ENCODE measurements around the gene JAKMIP2. TPM values are rescaled to one million over a fixed set of nuclear protein-coding genes. Genes with fewer than 3 reads are reported as not detected.
"Not testable (repeated sequence)": the region's sequence is repeated elsewhere in the genome, so short reads cannot be mapped to it uniquely, and the experiment has no call there.

Gene JAKMIP2
- total RNA-seq, 2 experiments from 2014 or later: 0.99 to 1.1 TPM

GRCh38 chr5:147737921-147738320 lies 44.6 kb downstream of the JAKMIP2 start:
- no peak overlapping the region for H3K27ac Mint-ChIP-seq
- ChIA-PET POLR2A (no interaction called here), CTCF (no interaction called here)
- DNase-seq: no peak
- H3K4me3 Mint-ChIP-seq: no peak overlapping the region
- H3K9me3 Mint-ChIP-seq: peaks cover 2% of the 10 kb centered on the region
- H3K36me3 Mint-ChIP-seq: no peaks in the 10 kb centered on the region
- H3K27me3 Mint-ChIP-seq: no peaks in the 10 kb centered on the region
- H3K4me1 Mint-ChIP-seq (ENCODE audit: low read depth): no peaks in the 10 kb centered on the region
- intact Hi-C loops (cut with micrococcal nuclease): no loop called here

DNA sequence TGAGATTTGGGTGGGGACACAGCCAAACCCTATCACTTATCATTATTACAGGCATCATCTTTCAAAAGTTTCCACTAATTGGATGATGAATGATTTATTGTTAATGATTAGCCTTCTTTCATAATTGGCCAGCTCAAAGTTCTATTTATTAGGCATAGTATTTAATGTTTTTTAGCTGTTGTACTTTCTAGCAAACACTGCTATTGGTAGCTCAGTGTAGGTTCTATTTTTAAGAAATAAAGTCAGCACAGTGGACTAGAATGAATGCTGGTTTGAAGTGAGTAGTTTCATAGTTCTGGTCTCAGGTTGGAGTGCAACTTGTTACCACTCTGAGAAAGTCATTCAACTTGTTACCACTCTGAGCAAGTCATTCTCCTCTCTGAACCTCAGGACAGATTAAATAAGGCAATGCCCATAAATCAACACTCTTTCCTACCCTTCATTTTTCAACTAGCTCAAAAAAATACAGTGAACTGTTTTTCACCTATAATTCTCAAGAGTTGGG lies 46.9 kb downstream of the JAKMIP2 start:
- H3K4me1 Mint-ChIP-seq (ENCODE audit: low read depth): no peaks in the 10 kb centered on the region
- no peak overlapping the region for H3K27ac Mint-ChIP-seq
- peaks cover 2% of the 10 kb centered on the region for H3K9me3 Mint-ChIP-seq
- ChIA-PET CTCF (no interaction called here), POLR2A (no interaction called here)
- no peak overlapping the region for H3K4me3 Mint-ChIP-seq
- intact Hi-C loops (cut with micrococcal nuclease): no loop called here
- no peaks in the 10 kb centered on the region for H3K27me3 Mint-ChIP-seq
- H3K36me3 Mint-ChIP-seq: no peaks in the 10 kb centered on the region
- DNase-seq: no peak

- POLR2A ChIA-PET: no interaction called here
- no peaks in the 10 kb centered on the region for H3K4me1 Mint-ChIP-seq (ENCODE audit: low read depth)
Observed at GRCh38 chr5:147734894-147735293, 47.6 kb downstream of the JAKMIP2 start.

DNA sequence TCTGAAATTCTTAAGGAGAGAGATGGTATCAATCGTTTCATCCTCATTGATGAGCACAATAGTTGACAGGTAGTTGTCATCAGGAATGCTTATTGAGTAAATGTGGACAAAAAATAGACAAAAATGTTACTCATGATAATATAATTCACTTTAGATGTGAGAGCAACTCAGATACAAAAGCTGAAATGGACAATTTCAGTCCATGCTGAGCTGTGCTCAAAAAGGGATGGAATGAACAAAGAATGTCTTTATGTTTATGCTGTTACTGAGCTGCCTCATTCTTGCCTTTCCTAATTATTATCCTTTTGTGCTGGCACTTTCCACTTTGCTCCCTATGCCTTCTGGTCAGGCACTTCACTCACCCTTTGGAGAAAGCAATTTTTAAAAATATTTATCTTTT lies 49.5 kb downstream of the JAKMIP2 start:
- ChIA-PET CTCF (no interaction called here), POLR2A (no interaction called here)
- intact Hi-C loops (cut with micrococcal nuclease): no loop called here
- H3K4me3 Mint-ChIP-seq: no peak overlapping the region
- H3K9me3 Mint-ChIP-seq: peaks cover 2% of the 10 kb centered on the region
- DNase-seq: no peak
- H3K36me3 Mint-ChIP-seq: no peaks in the 10 kb centered on the region
- H3K27me3 Mint-ChIP-seq: no peaks in the 10 kb centered on the region
- H3K4me1 Mint-ChIP-seq (ENCODE audit: low read depth): no peaks in the 10 kb centered on the region
- no peak overlapping the region for H3K27ac Mint-ChIP-seq

More at GRCh38 chr5:147734894-147735293, 47.6 kb downstream of the JAKMIP2 start:
- Mint-ChIP-seq H3K27ac (no peak overlapping the region), H3K4me3 (no peak overlapping the region), H3K36me3 (no peaks in the 10 kb centered on the region), H3K27me3 (no peaks in the 10 kb centered on the region), H3K9me3 (peaks cover 2% of the 10 kb centered on the region)
- DNase-seq: no peak
- CTCF ChIA-PET: no interaction called here
- intact Hi-C loops (cut with micrococcal nuclease): no loop called here

GRCh38 chr5:147732291-147732883 lies 50.1 kb downstream of the JAKMIP2 start:
- H3K9me3 Mint-ChIP-seq: peaks cover 2% of the 10 kb centered on the region
- no peak for DNase-seq
- intact Hi-C loops (cut with micrococcal nuclease): no loop called here
- no peaks in the 10 kb centered on the region for H3K27me3 Mint-ChIP-seq
- ChIA-PET CTCF (no interaction called here), POLR2A (no interaction called here)
- no peak overlapping the region for H3K27ac Mint-ChIP-seq
- H3K36me3 Mint-ChIP-seq: no peaks in the 10 kb centered on the region
- no peak overlapping the region for H3K4me3 Mint-ChIP-seq
- H3K4me1 Mint-ChIP-seq (ENCODE audit: low read depth): no peaks in the 10 kb centered on the region

- intact Hi-C loops (cut with micrococcal nuclease): no loop called here
- no peak for DNase-seq
- CTCF ChIA-PET: no interaction called here
- POLR2A ChIA-PET: no interaction called here
- Mint-ChIP-seq H3K4me1 (ENCODE audit: low read depth) (no peaks in the 10 kb centered on the region), H3K27ac (no peak overlapping the region), H3K27me3 (no peaks in the 10 kb centered on the region), H3K4me3 (no peak overlapping the region), H3K36me3 (no peaks in the 10 kb centered on the region), H3K9me3 (peaks cover 2% of the 10 kb centered on the region)
Observed at GRCh38 chr5:147731431-147732290, 50.9 kb downstream of the JAKMIP2 start.

GRCh38 chr5:147727200-147727599 lies 55.3 kb downstream of the JAKMIP2 start:
- no peaks in the 10 kb centered on the region for H3K4me1 Mint-ChIP-seq (ENCODE audit: low read depth)
- H3K27ac Mint-ChIP-seq: no peak overlapping the region
- H3K4me3 Mint-ChIP-seq: no peak overlapping the region
- POLR2A ChIA-PET: no interaction called here
- DNase-seq: no peak
- intact Hi-C loops (cut with micrococcal nuclease): no loop called here
- CTCF ChIA-PET: no interaction called here
- no peaks in the 10 kb centered on the region for H3K27me3 Mint-ChIP-seq
- H3K9me3 Mint-ChIP-seq: no peaks in the 10 kb centered on the region
- H3K36me3 Mint-ChIP-seq: no peaks in the 10 kb centered on the region

DNA sequence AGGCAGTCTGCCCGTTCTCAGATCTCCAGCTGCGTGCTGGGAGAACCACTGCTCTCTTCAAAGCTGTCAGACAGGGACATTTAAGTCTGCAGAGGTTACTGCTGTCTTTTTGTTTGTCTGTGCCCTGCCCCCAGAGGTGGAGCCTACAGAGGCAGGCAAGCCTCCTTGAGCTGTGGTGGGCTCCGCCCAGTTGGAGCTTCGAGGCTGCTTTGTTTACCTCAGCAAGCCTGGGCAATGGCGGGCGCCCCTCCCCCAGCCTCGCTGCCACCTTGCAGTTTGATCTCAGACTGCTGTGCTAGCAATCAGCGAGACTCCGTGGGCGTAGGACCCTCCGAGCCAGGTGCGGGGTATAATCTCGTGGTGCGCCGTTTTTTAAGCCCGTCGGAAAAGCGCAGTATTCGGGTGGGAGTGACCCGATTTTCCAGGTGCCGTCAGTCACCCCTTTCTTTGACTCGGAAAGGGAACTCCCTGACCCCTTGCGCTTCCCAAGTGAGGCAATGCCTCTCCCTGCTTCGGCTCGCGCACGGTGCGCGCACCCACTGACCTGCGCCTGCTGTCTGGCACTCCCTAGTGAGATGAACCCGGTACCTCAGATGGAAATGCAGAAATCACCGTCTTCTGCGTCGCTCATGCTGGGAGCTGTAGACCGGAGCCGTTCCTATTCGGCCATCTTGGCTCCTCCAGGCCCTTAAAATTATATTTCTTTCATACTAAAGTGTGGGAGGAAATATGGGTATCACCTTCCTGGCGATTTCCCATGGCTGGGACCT lies 61.2 kb downstream of the JAKMIP2 start:
- H3K9me3 Mint-ChIP-seq; CTCF ChIA-PET; H3K36me3 Mint-ChIP-seq; DNase-seq; H3K4me1 Mint-ChIP-seq (ENCODE audit: low read depth); H3K27ac Mint-ChIP-seq; H3K4me3 Mint-ChIP-seq; H3K27me3 Mint-ChIP-seq; POLR2A ChIA-PET; intact Hi-C loops (cut with micrococcal nuclease): not testable (repeated sequence)

- intact Hi-C loops (cut with micrococcal nuclease): no loop called here
- H3K4me3 Mint-ChIP-seq: no peak overlapping the region
- no peak overlapping the region for H3K27ac Mint-ChIP-seq
- DNase-seq: no peak
- no peaks in the 10 kb centered on the region for H3K4me1 Mint-ChIP-seq (ENCODE audit: low read depth)
- POLR2A ChIA-PET: no interaction called here
- CTCF ChIA-PET: no interaction called here
- no peaks in the 10 kb centered on the region for H3K36me3 Mint-ChIP-seq
- no peaks in the 10 kb centered on the region for H3K27me3 Mint-ChIP-seq
- no peaks in the 10 kb centered on the region for H3K9me3 Mint-ChIP-seq
Observed at GRCh38 chr5:147713550-147714295, 68.8 kb downstream of the JAKMIP2 start.

DNA sequence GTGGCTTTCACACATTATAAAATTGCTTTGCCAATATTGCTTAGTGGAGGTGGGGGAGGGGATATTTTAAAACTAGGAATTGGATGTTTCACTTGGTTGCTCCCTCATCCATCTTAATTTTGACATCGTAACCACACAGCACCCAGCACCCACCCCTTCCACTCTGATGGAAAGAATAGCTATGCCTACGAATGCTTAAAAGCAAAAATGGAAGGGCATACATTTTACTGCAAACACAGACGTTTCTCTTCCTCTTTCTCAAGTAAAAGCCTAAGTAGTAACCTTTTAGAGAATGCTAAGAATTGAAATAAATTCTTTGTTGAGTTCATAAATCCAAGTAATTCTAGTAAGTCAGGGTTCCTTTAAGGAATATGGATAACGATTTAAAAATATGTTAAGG lies 69.9 kb downstream of the JAKMIP2 start:
- no peak overlapping the region for H3K27ac Mint-ChIP-seq
- H3K4me3 Mint-ChIP-seq: no peak overlapping the region
- H3K9me3 Mint-ChIP-seq: no peaks in the 10 kb centered on the region
- no peaks in the 10 kb centered on the region for H3K4me1 Mint-ChIP-seq (ENCODE audit: low read depth)
- intact Hi-C loops (cut with micrococcal nuclease): no loop called here
- DNase-seq: no peak
- H3K27me3 Mint-ChIP-seq: no peaks in the 10 kb centered on the region
- CTCF ChIA-PET: no interaction called here
- POLR2A ChIA-PET: no interaction called here
- no peaks in the 10 kb centered on the region for H3K36me3 Mint-ChIP-seq

DNA sequence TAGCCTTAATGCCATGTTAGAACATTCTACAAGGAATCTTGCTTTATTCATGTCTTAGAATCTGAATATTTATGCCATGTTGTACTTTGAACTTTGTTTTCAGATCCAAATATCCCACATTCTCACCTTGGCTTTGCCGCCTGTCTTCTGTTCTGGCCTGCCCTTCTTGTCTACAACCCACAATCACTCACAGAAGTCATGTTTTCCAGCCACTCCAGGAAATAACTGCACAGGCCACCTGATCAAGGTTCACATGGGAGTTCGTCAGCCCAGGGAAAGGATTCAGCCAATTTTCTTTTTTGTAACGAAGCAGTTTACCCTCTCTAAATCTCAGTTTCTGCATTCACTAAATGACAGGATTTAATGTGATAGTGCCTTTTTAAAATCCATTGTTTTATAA lies 70.5 kb downstream of the JAKMIP2 start:
- Mint-ChIP-seq H3K27me3 (no peaks in the 10 kb centered on the region), H3K9me3 (no peaks in the 10 kb centered on the region), H3K4me1 (ENCODE audit: low read depth) (no peaks in the 10 kb centered on the region), H3K27ac (no peak overlapping the region), H3K36me3 (no peaks in the 10 kb centered on the region), H3K4me3 (no peak overlapping the region)
- ChIA-PET POLR2A (no interaction called here), CTCF (no interaction called here)
- no peak for DNase-seq
- intact Hi-C loops (cut with micrococcal nuclease): no loop called here

GRCh38 chr5:147711019-147711418 lies 71.5 kb downstream of the JAKMIP2 start:
- ChIA-PET CTCF (no interaction called here), POLR2A (no interaction called here)
- H3K9me3 Mint-ChIP-seq: no peaks in the 10 kb centered on the region
- H3K4me1 Mint-ChIP-seq (ENCODE audit: low read depth): no peaks in the 10 kb centered on the region
- no peak overlapping the region for H3K27ac Mint-ChIP-seq
- DNase-seq: no peak
- no peak overlapping the region for H3K4me3 Mint-ChIP-seq
- intact Hi-C loops (cut with micrococcal nuclease): no loop called here
- H3K27me3 Mint-ChIP-seq: no peaks in the 10 kb centered on the region
- no peaks in the 10 kb centered on the region for H3K36me3 Mint-ChIP-seq

Measured in activated CD4-positive, alpha-beta memory T cell treated with anti-CD3 and anti-CD28 coated beads for 36 hours (primary cell).